Measurements from ENCODE around the gene SMYD5.

DNA sequence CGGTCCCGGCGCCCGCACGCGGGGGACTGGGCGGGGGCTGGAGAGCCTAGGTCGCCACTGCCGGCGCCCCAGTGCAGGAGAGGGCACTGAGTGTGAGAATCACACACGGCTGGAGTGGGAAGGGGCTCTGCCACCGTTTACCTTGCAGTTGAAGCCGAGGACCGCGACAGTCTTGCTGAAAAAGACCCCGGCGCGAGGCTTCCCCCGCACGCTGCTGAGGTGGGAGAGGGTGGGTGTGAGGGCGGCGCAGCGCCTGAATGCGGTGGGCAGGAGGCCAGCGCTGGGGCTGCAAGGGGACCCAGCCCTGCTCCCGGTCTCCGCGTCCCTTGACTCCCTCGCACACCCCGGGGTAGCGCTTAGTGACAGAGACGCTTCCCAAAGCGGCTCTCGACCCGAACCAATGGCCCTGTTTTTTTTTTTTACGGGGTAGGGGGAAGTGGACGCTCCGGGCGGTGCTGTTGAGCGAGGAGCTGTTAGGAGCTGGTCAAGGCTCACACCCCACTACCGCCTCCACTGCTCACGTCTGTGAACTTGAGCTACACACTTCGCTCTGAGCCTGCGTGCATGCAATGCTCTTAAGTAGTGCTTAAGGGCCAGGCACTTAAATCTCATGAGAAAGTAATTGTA is 10.9 kb upstream of the SMYD5 start:
- TF ChIP-seq GATA3 (IDR thresholded peaks at IDR 0.05; ENCODE audit: low read depth, low read length) (no peak), GATA2 (IDR thresholded peaks at IDR 0.05; ENCODE audit: low read depth, low read length) (no peak)
